Measurements from ENCODE around the gene NR1D2. TPM values are rescaled to one million over a fixed set of nuclear protein-coding genes. Genes with fewer than 3 reads are reported as not detected.

NR1D2 gene
- polyA plus RNA-seq, 1 donor from 2014 or later = 12.9 TPM

DNA sequence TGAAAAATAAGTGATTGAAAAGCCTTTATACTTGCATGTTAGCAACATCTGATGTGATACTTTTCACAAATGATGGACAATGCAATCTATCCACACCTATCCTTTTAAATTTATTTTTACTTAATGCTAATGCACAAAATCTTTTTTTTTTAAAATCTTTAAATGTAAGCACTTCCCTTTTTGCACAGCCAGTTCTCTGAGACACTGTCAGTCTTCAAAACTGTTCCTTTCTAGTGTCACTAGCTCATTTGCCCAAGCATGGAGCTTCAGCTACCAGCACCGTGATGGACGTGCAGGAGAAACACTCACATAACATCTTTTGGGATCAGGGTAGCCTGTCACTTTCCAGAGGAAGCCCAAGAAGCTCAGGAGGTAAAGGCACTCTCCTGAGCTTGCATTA lies 50.1 kb downstream of the NR1D2 start:
- Histone ChIP-seq H4K20me1 (ENCODE audit: insufficient read depth) (no peaks in the 10 kb centered on the region), H2AFZ (ENCODE audit: low read depth, low read length) (no peak overlapping the region), H3K9ac (ENCODE audit: low read length) (no peak overlapping the region), H3F3A (ENCODE audit: insufficient read depth, low read length, poor library complexity, severe bottlenecking) (peaks cover 14% of the 10 kb centered on the region), H3K27me3 (ENCODE audit: insufficient read depth, low read depth, low read length) (no peaks in the 10 kb centered on the region), H3K4me3 (ENCODE audit: low read length) (no peak overlapping the region), H3K4me2 (ENCODE audit: low read length) (no peak overlapping the region), H3K9me3 (ENCODE audit: low read length) (no peaks in the 10 kb centered on the region), H3K79me2 (replicated peaks; ENCODE audit: insufficient read depth, low read length) (no peaks in the 10 kb centered on the region), H3K9me2 (ENCODE audit: insufficient read depth, low read length) (no peaks in the 10 kb centered on the region), H3K27ac (ENCODE audit: low read length) (no peak overlapping the region), H3K36me3 (ENCODE audit: insufficient read depth, low read length) (no peaks in the 10 kb centered on the region)
- TF ChIP-seq EP300 (conservative IDR thresholded peaks at IDR 0.05; ENCODE audit: poor library complexity, severe bottlenecking) (no peak), POLR2AphosphoS5 (IDR thresholded peaks at IDR 0.05) (no peak), MXI1 (conservative IDR thresholded peaks at IDR 0.05; ENCODE audit: poor library complexity, severe bottlenecking) (no peak), EZH2 (IDR thresholded peaks at IDR 0.05; ENCODE audit: borderline replicate concordance, insufficient read depth, low read length, poor library complexity, severe bottlenecking) (no peak), RAD21 (conservative IDR thresholded peaks at IDR 0.05) (no peak), TAF1 (IDR thresholded peaks at IDR 0.05; ENCODE audit: low read depth) (no peak), SMC3 (conservative IDR thresholded peaks at IDR 0.05; ENCODE audit: poor library complexity) (no peak)
- TF ChIP-seq, protein P1, sequence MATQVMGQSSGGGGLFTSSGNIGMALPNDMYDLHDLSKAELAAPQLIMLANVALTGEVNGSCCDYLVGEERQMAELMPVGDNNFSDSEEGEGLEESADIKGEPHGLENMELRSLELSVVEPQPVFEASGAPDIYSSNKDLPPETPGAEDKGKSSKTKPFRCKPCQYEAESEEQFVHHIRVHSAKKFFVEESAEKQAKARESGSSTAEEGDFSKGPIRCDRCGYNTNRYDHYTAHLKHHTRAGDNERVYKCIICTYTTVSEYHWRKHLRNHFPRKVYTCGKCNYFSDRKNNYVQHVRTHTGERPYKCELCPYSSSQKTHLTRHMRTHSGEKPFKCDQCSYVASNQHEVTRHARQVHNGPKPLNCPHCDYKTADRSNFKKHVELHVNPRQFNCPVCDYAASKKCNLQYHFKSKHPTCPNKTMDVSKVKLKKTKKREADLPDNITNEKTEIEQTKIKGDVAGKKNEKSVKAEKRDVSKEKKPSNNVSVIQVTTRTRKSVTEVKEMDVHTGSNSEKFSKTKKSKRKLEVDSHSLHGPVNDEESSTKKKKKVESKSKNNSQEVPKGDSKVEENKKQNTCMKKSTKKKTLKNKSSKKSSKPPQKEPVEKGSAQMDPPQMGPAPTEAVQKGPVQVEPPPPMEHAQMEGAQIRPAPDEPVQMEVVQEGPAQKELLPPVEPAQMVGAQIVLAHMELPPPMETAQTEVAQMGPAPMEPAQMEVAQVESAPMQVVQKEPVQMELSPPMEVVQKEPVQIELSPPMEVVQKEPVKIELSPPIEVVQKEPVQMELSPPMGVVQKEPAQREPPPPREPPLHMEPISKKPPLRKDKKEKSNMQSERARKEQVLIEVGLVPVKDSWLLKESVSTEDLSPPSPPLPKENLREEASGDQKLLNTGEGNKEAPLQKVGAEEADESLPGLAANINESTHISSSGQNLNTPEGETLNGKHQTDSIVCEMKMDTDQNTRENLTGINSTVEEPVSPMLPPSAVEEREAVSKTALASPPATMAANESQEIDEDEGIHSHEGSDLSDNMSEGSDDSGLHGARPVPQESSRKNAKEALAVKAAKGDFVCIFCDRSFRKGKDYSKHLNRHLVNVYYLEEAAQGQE (IDR thresholded peaks at IDR 0.05; ENCODE audit: borderline replicate concordance) = no peak
- TF ChIP-seq, protein P2, sequence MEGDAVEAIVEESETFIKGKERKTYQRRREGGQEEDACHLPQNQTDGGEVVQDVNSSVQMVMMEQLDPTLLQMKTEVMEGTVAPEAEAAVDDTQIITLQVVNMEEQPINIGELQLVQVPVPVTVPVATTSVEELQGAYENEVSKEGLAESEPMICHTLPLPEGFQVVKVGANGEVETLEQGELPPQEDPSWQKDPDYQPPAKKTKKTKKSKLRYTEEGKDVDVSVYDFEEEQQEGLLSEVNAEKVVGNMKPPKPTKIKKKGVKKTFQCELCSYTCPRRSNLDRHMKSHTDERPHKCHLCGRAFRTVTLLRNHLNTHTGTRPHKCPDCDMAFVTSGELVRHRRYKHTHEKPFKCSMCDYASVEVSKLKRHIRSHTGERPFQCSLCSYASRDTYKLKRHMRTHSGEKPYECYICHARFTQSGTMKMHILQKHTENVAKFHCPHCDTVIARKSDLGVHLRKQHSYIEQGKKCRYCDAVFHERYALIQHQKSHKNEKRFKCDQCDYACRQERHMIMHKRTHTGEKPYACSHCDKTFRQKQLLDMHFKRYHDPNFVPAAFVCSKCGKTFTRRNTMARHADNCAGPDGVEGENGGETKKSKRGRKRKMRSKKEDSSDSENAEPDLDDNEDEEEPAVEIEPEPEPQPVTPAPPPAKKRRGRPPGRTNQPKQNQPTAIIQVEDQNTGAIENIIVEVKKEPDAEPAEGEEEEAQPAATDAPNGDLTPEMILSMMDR (IDR thresholded peaks at IDR 0.05; ENCODE audit: poor library complexity, severe bottlenecking) = no peak

DNA sequence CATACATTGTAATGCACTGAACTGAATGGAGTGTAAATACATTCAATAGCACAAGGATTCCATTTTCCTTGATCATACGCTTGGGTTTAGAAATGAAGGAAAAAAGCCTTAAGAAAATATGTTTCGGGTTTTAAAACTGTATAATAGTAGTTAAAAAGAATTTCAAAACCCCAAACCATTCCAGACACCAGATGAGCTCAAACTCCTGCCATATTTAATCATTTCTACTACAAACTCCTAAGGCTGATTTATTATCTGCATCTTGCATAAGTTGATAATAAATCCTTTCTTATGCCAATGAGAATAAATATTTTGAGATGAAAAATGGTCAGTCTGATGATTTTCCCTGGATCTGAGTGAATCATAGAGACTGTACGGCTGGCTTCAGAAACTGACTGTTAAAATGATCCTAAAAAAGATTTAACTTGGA lies 51.0 kb downstream of the NR1D2 start:
- Histone ChIP-seq H2AFZ (ENCODE audit: low read depth, low read length) (no peak overlapping the region), H3K27ac (ENCODE audit: low read length) (no peak overlapping the region), H3K79me2 (replicated peaks; ENCODE audit: insufficient read depth, low read length) (no peaks in the 10 kb centered on the region), H3K27me3 (ENCODE audit: insufficient read depth, low read depth, low read length) (no peaks in the 10 kb centered on the region), H4K20me1 (ENCODE audit: insufficient read depth) (no peaks in the 10 kb centered on the region), H3K4me3 (ENCODE audit: low read length) (no peak overlapping the region), H3K9me3 (ENCODE audit: low read length) (no peaks in the 10 kb centered on the region), H3K9ac (ENCODE audit: low read length) (no peak overlapping the region), H3F3A (ENCODE audit: insufficient read depth, low read length, poor library complexity, severe bottlenecking) (peaks cover 10% of the 10 kb centered on the region), H3K36me3 (ENCODE audit: insufficient read depth, low read length) (no peaks in the 10 kb centered on the region), H3K9me2 (ENCODE audit: insufficient read depth, low read length) (no peaks in the 10 kb centered on the region), H3K4me2 (ENCODE audit: low read length) (no peak overlapping the region)
- no peak for TF ChIP-seq EP300 (conservative IDR thresholded peaks at IDR 0.05; ENCODE audit: poor library complexity, severe bottlenecking)
- TF ChIP-seq TAF1 (IDR thresholded peaks at IDR 0.05; ENCODE audit: low read depth) = no peak
- no peak for TF ChIP-seq EZH2 (IDR thresholded peaks at IDR 0.05; ENCODE audit: borderline replicate concordance, insufficient read depth, low read length, poor library complexity, severe bottlenecking)
- no peak for TF ChIP-seq POLR2AphosphoS5 (IDR thresholded peaks at IDR 0.05)

All from neural cell (in vitro differentiated cells).